Hippocampal formation (tissue), 2 donors: Measurements from ENCODE around the gene EEA1.
A peak's percentile ranks its signal among the peaks of the same experiment; 100 is the strongest.
"Not testable (repeated sequence)": the region's sequence is repeated elsewhere in the genome, so short reads cannot be mapped to it uniquely, and the experiment has no call there.

Source experiments
- DNase-seq, 2 donors: peaks; one replicate each; lab custom pipeline; 2025; lab: John Stamatoyannopoulos, UW

The EEA1 gene

GRCh38 chr12:92803903-92804302 lies 125.2 kb downstream of the EEA1 start:
- DNase-seq, result no peak

- peak in 1 of 2 donors; percentile 18 for DNase-seq
Observed at GRCh38 chr12:92802906-92803305, 126.2 kb downstream of the EEA1 start.

DNA sequence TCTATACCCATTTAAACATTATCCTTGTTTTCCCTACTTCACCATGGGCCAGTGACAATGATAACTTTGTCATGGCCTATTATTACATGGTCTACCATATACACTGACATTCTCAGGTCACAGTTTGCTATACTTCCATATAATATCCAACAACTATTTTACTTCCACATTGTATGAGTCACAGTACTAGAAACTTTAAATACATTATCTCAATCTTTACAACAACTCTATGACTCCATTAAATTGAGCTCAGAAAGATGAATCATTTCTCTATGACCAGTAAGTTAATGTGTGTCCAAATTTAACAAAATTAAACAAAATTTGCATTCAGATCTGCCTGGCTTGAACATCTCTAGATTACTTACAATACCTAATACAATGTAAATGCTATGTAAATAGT lies 132.4 kb downstream of the EEA1 start:
- DNase-seq, result no peak

GRCh38 chr12:92794814-92795213 lies 134.3 kb downstream of the EEA1 start:
- DNase-seq, result no peak

DNA sequence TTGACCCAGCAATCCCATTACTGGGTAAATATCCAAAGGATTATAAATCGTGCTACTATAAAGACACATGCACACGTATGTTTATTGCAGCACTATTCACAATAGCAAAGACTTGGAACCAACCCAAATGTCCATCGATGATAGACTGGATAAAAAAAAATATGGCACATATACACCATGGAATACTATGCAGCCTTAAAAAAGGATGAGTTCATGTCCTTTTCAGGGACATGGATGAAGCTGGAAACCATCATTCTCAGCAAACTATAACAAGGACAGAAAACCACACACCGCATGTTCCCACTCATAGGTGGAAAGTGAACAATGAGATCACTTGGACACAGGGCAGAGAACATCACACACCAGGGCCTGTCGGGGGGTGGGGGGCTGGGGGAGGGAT lies 134.7 kb downstream of the EEA1 start:
- DNase-seq, result not testable (repeated sequence)

- no peak for DNase-seq
Observed at GRCh38 chr12:92786045-92786444, 143.1 kb downstream of the EEA1 start.

- DNase-seq, result no peak
Observed at GRCh38 chr12:92785563-92785950, 143.5 kb downstream of the EEA1 start.

DNA sequence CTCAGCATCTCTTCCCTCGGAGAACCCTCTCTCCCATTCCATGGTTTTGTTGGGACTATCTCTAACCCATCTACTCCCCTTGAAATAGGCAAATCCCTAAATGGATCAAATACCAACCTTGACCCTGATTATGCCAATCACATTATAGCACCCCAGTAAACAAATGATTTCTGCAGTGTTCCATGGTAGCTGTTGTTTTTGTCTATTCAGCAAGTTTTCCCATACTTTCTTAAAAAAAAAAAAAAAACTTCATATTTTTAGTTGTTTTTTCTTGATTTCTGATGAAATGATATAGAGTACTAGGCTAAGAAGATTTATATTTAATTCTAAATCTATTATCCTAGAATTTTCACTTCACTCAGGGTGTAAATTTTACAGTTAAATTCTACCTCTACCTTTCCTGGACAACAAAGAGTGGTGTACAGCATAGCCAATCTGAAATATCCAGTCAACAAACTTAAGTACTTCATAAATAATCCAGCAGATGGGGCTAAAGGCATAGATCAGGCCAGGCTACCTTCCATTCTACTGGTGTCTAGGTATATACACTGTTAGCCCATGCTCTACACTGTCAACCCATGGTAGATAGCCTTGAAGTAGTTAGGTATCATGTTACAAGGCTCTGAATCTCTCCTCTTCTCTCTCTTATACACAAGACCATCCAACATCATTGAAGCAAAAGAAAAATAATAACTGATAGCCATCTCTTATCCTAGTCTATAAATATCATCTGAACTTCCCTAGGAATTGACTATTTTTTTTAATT lies 144.1 kb downstream of the EEA1 start:
- DNase-seq, result peak in 1 of 2 donors; percentile 51

- DNase-seq, result no peak
Observed at GRCh38 chr12:92784356-92784755, 144.7 kb downstream of the EEA1 start.

- no peak for DNase-seq
Observed at GRCh38 chr12:92779902-92780301, 149.2 kb downstream of the EEA1 start.

DNA sequence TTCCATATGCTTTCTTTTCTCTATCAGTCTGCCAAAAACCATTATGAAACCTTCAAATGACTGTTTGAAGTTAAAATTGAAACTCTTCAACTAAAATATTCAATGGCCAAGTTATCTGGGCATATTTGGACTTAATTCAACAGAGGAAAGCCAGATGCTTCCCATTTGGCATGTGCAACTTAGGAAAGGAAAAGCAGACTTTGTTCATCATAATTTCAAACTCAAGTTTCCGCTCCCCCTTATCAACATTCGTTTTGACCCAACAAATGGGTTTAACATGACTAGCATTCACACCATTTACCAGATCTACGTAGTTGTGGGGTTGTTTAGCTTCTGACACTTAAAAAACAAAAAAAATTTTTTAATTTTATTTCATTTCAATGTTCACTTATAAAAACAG lies 150.6 kb downstream of the EEA1 start:
- no peak for DNase-seq

GRCh38 chr12:92775416-92775815 lies 153.7 kb downstream of the EEA1 start:
- no peak for DNase-seq

DNA sequence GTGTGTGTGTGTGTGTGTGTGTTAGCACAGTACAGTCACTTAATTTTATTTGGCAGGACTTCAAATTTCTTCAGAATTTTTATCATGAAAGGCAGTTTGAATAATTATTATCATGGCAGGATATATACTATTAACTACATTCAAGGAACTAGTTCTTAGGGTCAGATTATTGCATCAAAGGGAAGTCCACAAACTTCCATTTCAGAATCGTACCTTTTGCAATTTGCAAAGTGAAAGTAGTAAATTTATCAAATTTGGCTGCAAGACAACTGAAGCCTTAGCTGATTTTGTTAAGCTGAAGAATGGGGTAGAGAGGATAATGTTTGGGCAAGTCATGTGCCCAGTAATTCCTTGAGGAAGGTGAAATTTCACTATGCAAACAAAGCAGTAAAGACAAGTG lies 158.1 kb downstream of the EEA1 start:
- DNase-seq, result no peak

- DNase-seq, result no peak
Observed at GRCh38 chr12:92769124-92769901, 159.8 kb downstream of the EEA1 start.

DNA sequence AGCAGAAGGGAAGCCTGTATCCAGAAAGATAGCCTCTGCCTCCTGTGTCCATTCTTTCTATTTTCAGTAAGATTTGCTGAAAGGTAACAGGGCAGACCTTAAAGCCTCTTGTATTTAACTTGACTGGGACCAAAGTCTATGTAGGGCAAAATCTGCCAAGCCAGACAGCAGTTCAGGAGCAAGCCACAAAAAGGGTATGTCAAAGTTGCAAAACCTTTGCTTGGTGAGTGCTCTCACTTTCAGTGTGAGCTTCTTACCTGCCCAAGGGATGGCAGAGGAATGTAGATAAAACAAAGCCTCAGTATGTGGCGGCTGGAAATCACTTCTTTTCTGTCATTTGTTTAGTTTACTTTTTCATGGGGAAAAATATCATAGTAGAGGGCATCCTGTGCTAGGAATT lies 163.2 kb downstream of the EEA1 start:
- no peak for DNase-seq

- no peak for DNase-seq
Observed at GRCh38 chr12:92764831-92765230, 164.3 kb downstream of the EEA1 start.

GRCh38 chr12:92762773-92763172 lies 166.3 kb downstream of the EEA1 start:
- no peak for DNase-seq

DNA sequence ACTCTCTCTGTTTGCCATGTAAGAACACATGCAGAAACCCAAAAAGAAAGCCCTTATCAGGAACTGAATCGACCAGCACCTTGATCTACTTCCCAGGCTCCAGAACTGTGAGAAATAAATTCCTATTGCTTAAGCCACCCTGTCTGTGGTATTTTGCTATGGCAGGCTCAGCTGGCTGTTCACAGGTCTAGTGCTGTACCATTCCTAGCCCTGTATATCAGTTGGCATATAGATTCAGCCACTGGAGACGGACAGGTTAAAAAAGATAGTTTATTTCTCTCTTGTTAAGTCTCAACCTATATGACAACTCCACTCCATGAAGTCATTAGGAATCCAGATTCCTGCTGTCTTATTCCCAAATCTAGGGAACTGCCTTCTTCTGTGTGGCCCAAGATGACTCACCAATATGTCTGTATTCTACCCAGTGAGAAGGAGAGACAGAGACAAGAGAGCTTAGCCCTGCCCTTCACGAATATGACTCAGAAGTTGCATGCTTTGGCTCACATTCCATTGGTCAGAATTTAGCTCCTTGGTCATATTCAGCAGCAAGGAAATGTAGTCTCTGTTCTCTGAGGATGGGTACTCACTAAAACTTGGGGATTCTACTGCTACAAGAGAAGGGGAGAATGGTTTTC lies 169.3 kb downstream of the EEA1 start:
- DNase-seq, result no peak

GRCh38 chr12:92757597-92758121 lies 171.4 kb downstream of the EEA1 start:
- DNase-seq, result no peak

DNA sequence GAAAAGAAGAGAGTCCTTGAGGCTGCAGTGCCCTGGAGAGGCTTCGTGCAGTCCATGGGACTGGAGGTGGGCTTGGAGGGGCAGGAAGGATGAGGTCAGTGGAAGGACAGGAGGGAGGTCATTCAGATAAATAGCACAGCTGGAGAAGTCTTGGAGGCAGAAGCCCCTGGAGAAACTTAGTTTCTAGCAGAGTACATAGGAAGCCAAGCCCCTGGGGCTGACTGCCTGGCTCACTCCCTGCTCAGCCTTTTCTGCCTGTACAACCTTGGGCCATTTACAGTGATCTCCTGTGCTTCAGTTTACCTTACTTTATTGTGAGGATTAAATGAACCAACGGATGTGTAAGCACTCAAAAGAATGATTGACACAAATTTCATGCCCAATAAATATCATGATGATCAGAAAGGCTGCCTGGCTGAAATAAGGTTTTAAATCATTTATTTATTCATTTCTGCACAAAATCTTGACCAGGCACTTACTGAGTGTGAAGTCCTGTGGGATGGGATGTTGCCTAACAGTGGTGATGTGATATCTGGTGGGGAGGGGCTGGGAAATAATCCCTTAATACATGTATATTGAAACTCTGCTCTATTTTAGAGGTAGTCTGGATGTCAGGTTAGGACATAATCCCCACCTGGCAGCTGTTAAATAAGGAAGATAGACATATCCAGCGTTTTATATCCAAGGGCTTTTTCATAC lies 172.0 kb downstream of the EEA1 start:
- no peak for DNase-seq

GRCh38 chr12:92753976-92754885 lies 174.9 kb downstream of the EEA1 start:
- DNase-seq, result no peak
